GM18867 (cell line): ENCODE results near the gene CCDC63.

ENCODE experiments used
- ATAC-seq: cut with Tn5 transposase; IDR thresholded peaks from one replicate; pipeline ENCODE4 v1.9.1; 2021; ENCODE audit warnings: mild to moderate bottlenecking, moderate library complexity; ENCODE audit not compliant: unreplicated experiment

Gene CCDC63

GRCh38 chr12:110880651-110881050 is 33.9 kb downstream of the CCDC63 start:
- no peak for ATAC-seq

- no peak for ATAC-seq
These were observed 36.5 kb downstream of the CCDC63 start for GRCh38 chr12:110883251-110883650.

GRCh38 chr12:110885152-110885840 is 38.5 kb downstream of the CCDC63 start:
- no peak for ATAC-seq

GRCh38 chr12:110888256-110888991 is 41.6 kb downstream of the CCDC63 start:
- ATAC-seq: no peak

GRCh38 chr12:110889361-110889760 is 42.6 kb downstream of the CCDC63 start:
- ATAC-seq: no peak

- ATAC-seq: no peak
These were observed 47.2 kb downstream of the CCDC63 start for GRCh38 chr12:110893956-110894355.

DNA sequence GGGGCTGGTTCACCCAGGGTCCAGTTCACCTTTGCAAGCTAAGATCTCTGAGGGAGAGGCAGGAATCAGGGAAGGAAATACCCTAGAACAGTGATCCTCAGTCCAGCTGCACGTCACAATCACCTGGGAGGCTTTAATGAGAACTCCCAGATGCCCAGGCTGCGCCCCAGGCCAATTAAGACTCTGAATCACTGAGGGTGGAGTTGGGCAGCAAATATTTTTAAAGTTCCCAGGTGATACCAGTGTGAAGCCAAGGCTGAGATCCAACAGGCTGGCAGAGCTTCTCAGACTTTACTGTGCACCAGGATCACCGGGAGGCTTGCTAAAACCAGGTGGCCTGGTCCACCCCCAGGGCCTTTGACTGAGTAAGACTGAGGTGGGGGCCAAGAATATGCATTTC is 49.8 kb downstream of the CCDC63 start:
- ATAC-seq: no peak

- ATAC-seq: no peak
These were observed 54.6 kb downstream of the CCDC63 start for GRCh38 chr12:110901401-110901800.

GRCh38 chr12:110903511-110903910 is 56.7 kb downstream of the CCDC63 start:
- ATAC-seq: no peak

- no peak for ATAC-seq
These were observed 59.3 kb downstream of the CCDC63 start for GRCh38 chr12:110906083-110906482.

- no peak for ATAC-seq
These were observed 59.7 kb downstream of the CCDC63 start for GRCh38 chr12:110906516-110906915.

DNA sequence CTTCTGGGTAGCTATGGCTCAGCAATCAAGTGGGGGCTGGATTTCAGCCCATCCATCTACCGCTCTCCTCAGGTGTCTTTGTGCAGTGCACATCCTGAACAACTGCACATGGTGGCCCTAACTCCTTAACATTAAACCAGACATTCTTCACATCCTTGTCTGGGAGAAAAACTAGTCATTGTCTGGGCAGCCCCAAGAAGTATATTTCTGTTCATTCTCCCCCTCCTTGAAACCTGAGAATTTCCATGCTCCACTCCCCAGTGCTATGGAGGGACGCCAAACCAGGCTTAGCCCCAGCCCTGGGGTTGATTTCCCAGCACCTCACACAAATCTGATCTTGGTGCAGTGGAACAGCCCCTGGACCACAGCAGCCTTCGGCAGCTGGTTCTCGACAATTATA is 60.2 kb downstream of the CCDC63 start:
- ATAC-seq: no peak

DNA sequence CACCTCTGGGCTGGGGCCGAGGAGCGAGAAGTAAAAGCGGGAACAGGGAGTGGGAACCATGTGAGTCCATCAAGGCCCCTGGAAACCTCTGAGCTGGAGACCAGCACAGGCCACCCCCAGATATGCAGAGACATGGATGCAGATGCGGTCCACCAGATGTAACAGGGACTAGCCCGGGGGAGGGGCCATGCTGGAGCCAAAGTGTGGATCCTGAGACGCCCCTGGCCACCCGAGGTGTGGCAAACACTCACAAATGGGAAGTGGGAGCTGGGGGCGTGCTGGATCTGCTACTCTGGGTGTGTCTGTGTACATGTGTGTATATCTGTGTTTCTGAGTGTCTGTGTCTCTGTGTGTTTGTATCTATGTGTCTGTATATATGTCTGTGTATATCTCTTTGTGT is 60.8 kb downstream of the CCDC63 start:
- ATAC-seq: no peak

DNA sequence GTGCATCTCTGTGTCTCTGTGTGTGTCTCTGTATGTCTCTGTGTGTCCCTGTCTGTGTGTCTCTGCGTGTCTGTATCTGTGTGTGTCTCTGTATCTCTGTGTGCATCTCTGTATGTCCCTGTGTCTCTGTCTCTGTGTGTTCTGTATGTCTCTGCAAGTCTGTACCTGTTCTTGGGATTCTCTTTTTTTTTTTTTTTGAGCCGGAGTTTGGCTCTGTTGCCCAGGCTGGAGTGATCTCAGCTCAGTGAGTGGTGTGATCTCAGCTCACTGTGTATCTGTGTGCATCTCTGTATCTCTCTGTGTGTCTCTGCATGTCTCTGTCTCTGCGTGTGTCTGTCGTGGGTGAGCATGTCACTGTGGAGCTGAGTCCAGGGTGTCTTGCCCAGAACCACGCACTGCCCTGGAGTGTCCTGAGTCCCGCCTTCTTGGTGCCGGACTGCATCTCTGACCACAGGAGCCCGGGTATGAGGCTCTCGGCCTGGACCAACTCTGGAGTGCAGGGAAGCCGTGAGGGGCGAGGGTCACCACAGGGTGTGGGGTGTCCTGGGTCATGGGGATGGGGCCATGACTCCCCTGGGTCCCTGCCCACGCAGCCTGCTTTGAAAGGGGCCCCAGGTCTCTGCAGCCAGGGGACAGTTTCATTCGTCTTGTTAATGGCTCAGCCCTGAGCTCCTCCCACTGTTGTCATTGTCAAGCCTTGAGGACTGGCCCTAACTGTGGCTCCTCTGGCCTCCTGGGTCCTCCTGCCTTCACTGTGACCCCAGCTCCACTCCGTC is 61.8 kb downstream of the CCDC63 start:
- no peak for ATAC-seq

DNA sequence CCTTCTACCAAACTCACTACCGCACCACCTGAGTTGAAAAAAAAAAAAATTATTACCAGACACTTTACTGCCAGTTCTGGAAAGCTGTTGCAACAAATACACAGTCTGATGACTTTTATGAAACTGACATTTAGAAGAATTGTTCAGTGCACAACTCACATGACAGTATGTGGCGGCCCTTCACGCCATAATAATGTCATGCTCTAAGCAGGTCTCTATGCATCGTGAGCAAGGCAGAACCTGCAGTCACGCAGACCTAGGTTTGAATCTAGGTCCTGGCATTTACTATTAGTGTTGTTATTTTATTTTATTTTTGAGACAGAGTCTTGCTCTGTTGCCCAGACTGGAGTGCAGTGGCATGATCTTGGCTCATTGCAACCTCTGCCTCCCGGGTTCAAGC is 65.5 kb downstream of the CCDC63 start:
- no peak for ATAC-seq

GRCh38 chr12:110913119-110914056 is 66.6 kb downstream of the CCDC63 start:
- peak; percentile 97 for ATAC-seq

DNA sequence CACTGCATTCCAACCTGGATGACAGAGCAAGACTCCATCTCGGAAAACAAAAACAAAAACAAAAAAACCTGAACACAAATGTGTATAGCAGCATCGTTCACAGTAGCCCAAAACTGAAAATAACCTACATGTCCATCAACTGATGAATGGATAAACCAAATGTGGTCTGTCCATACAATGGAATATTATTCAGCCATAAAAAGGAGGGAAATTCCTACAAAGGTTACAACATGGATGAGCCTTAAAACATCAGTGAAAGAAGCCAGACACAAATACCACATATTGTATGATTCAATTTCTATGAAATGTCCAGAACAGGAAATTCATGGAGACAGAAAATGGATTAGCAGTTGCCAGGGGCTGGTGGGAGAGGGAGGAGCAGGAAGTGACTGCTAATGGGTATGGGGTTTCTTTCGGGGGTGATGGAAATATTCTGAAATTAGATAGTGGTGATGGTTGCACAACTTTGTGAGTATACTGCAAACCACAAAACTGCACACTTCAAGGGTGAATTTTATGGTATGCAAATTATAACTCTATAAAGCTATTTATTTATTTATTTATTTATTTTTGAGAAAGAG is 69.6 kb downstream of the CCDC63 start:
- ATAC-seq: no peak

DNA sequence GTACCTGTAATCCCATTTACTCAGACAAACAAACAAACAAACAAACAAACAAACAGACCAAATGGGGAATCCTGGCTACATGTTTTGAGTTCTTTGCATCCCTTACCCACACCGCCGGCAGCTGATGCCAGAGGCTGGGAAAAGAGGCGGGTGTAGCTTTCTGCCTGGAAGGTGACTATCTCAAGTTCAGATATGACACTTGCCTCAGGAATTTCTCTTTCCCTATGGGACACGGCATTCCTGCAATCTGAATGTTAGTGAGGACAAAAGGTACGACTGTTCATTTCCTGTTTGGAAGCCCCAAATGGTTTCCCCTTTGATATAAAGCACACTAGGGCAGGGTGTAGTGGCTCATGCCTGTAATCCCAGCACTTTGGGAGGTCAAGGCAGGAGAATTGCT is 70.7 kb downstream of the CCDC63 start:
- ATAC-seq: no peak

DNA sequence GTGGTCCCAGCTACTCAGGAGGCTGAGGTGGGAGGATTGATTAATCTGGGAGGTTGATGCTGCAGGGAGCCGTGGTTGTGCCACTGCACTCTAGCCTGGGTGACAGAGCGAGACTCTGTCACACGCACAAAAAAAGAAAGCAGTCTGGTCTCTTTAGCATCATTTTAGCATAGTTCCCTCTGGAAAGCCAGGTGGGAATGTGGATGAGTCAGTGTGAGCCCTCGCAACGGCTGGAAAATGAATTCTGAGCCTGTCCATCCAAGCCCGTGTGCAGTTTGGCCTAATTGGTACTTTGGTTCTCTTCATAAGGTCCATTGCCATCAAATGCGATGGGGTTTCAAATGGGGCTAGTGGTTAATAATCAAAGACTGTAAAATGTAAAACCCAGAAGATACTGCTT is 71.2 kb downstream of the CCDC63 start:
- ATAC-seq: no peak

- ATAC-seq: no peak
These were observed 72.9 kb downstream of the CCDC63 start for GRCh38 chr12:110919720-110920119.
